ENCODE data around the gene ADAMTS18.

Gene ADAMTS18

GRCh38 chr16:77383606-77384187, 51.1 kb downstream of the ADAMTS18 start:
- Histone ChIP-seq H3K4me3 (ENCODE audit: low read depth in 1 of 2, low read length in 1 of 2) (no peak overlapping the region), H3K4me1 (ENCODE audit: control insufficient read depth in 1 of 2, insufficient read depth in 1 of 2, low read depth in 1 of 2, low read length in 1 of 2) (no peaks in the 10 kb centered on the region), H3K36me3 (no peaks in the 10 kb centered on the region), H3K9me3 (no peaks in the 10 kb centered on the region), H3K27me3 (no peaks in the 10 kb centered on the region), H3K27ac (no peak overlapping the region)
- no peak for TF ChIP-seq CTCF (IDR thresholded peaks at IDR 0.05)

GRCh38 chr16:77376358-77376757, 58.5 kb downstream of the ADAMTS18 start:
- no peak overlapping the region for H3K27ac ChIP-seq

GRCh38 chr16:77375396-77375795, 59.4 kb downstream of the ADAMTS18 start:
- TF ChIP-seq CTCF (IDR thresholded peaks at IDR 0.05): no peak
- H3K4me3 ChIP-seq (ENCODE audit: low read depth in 1 of 2, low read length in 1 of 2): no peak overlapping the region
- H3K9me3 ChIP-seq: no peaks in the 10 kb centered on the region
- no peaks in the 10 kb centered on the region for H3K27me3 ChIP-seq
- no peak overlapping the region for H3K27ac ChIP-seq
- no peaks in the 10 kb centered on the region for H3K36me3 ChIP-seq
- H3K4me1 ChIP-seq (ENCODE audit: control insufficient read depth in 1 of 2, insufficient read depth in 1 of 2, low read depth in 1 of 2, low read length in 1 of 2): no peaks in the 10 kb centered on the region

More at GRCh38 chr16:77376358-77376757, 58.5 kb downstream of the ADAMTS18 start:
- Histone ChIP-seq H3K27me3 (no peaks in the 10 kb centered on the region), H3K9me3 (no peaks in the 10 kb centered on the region), H3K4me3 (ENCODE audit: low read depth in 1 of 2, low read length in 1 of 2) (no peak overlapping the region), H3K4me1 (ENCODE audit: control insufficient read depth in 1 of 2, insufficient read depth in 1 of 2, low read depth in 1 of 2, low read length in 1 of 2) (no peaks in the 10 kb centered on the region), H3K36me3 (no peaks in the 10 kb centered on the region)
- no peak for TF ChIP-seq CTCF (IDR thresholded peaks at IDR 0.05)

- H3K27ac ChIP-seq: no peak overlapping the region
- H3K36me3 ChIP-seq: no peaks in the 10 kb centered on the region
- H3K27me3 ChIP-seq: no peaks in the 10 kb centered on the region
- TF ChIP-seq CTCF (IDR thresholded peaks at IDR 0.05): no peak
- no peaks in the 10 kb centered on the region for H3K9me3 ChIP-seq
- H3K4me1 ChIP-seq (ENCODE audit: control insufficient read depth in 1 of 2, insufficient read depth in 1 of 2, low read depth in 1 of 2, low read length in 1 of 2): no peaks in the 10 kb centered on the region
- no peak overlapping the region for H3K4me3 ChIP-seq (ENCODE audit: low read depth in 1 of 2, low read length in 1 of 2)
Measured at GRCh38 chr16:77374384-77374783, 60.5 kb downstream of the ADAMTS18 start.

GRCh38 chr16:77373726-77374125, 61.1 kb downstream of the ADAMTS18 start:
- Histone ChIP-seq H3K9me3 (no peaks in the 10 kb centered on the region), H3K27ac (no peak overlapping the region), H3K4me1 (ENCODE audit: control insufficient read depth in 1 of 2, insufficient read depth in 1 of 2, low read depth in 1 of 2, low read length in 1 of 2) (no peaks in the 10 kb centered on the region), H3K27me3 (no peaks in the 10 kb centered on the region), H3K36me3 (no peaks in the 10 kb centered on the region), H3K4me3 (ENCODE audit: low read depth in 1 of 2, low read length in 1 of 2) (no peak overlapping the region)
- TF ChIP-seq CTCF (IDR thresholded peaks at IDR 0.05): no peak

GRCh38 chr16:77364770-77365169, 70.1 kb downstream of the ADAMTS18 start:
- Histone ChIP-seq H3K27ac (no peak overlapping the region), H3K9me3 (no peaks in the 10 kb centered on the region), H3K27me3 (no peaks in the 10 kb centered on the region), H3K4me1 (ENCODE audit: control insufficient read depth in 1 of 2, insufficient read depth in 1 of 2, low read depth in 1 of 2, low read length in 1 of 2) (no peaks in the 10 kb centered on the region), H3K4me3 (ENCODE audit: low read depth in 1 of 2, low read length in 1 of 2) (no peak overlapping the region), H3K36me3 (no peaks in the 10 kb centered on the region)
- TF ChIP-seq CTCF (IDR thresholded peaks at IDR 0.05): no peak

Data from neutrophil (primary cell).